Measurements from ENCODE around the gene GPC5. TPM values are rescaled to one million over a fixed set of nuclear protein-coding genes. Genes with fewer than 3 reads are reported as not detected.

GPC5 gene
- total RNA-seq, 2 donors from 2014 or later = 0.22 to 0.51 TPM

GRCh38 chr13:92843549-92843948, 1445.1 kb downstream of the GPC5 start:
- Histone ChIP-seq H3K9ac (ENCODE audit: extremely low read depth, low read length, poor library complexity, severe bottlenecking) (no peak overlapping the region), H3K27me3 (ENCODE audit: control insufficient read depth, insufficient read depth, low read length, poor library complexity, severe bottlenecking) (no peaks in the 10 kb centered on the region), H3K36me3 (ENCODE audit: control insufficient read depth, insufficient read depth, low read length) (no peaks in the 10 kb centered on the region), H3K9me3 (ENCODE audit: control insufficient read depth, low read length) (no peaks in the 10 kb centered on the region), H3K27ac (ENCODE audit: low read depth, low read length) (no peak overlapping the region), H3K4me3 (ENCODE audit: low read length) (no peak overlapping the region), H3K4me1 (ENCODE audit: control insufficient read depth, insufficient read depth, low read length) (no peaks in the 10 kb centered on the region)
- Mint-ChIP-seq H3K9me3 (no peaks in the 10 kb centered on the region), H3K27me3 (ENCODE audit: insufficient read depth) (no peaks in the 10 kb centered on the region), H3K4me3 (no peak overlapping the region), H3K4me1 (no peaks in the 10 kb centered on the region), H3K36me3 (ENCODE audit: low read depth) (no peaks in the 10 kb centered on the region), H3K27ac (no peak overlapping the region)
- no peak for DNase-seq
- 89 to 100% methylated on average over 3 to 4 of the region's 4 CpGs for WGBS, 2 experiments (ENCODE audit: insufficient coverage in 1 of 2, insufficient read length in 1 of 2)
- TF ChIP-seq, protein P1, sequence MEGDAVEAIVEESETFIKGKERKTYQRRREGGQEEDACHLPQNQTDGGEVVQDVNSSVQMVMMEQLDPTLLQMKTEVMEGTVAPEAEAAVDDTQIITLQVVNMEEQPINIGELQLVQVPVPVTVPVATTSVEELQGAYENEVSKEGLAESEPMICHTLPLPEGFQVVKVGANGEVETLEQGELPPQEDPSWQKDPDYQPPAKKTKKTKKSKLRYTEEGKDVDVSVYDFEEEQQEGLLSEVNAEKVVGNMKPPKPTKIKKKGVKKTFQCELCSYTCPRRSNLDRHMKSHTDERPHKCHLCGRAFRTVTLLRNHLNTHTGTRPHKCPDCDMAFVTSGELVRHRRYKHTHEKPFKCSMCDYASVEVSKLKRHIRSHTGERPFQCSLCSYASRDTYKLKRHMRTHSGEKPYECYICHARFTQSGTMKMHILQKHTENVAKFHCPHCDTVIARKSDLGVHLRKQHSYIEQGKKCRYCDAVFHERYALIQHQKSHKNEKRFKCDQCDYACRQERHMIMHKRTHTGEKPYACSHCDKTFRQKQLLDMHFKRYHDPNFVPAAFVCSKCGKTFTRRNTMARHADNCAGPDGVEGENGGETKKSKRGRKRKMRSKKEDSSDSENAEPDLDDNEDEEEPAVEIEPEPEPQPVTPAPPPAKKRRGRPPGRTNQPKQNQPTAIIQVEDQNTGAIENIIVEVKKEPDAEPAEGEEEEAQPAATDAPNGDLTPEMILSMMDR (conservative IDR thresholded peaks at IDR 0.05) = no peak

DNA sequence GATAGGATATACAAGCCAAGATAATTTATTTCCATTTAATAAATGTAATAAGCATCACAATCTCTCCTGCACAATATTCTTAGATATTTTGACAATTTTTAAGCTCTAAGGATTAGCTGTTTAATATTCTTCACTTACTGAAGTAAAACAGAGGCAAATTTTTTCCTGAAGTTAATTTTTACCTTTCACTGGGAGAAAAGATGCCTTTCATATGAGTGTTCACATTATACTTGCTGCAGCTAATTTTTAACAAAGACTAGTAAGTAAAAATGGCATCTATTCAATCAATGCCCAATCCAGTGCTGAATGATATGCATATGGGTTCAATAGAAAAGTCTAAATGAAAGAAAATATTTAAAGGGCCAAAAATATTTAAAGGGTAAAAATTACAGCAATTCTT, 1451.0 kb downstream of the GPC5 start:
- no peaks in the 10 kb centered on the region for H3K9me3 ChIP-seq (ENCODE audit: control insufficient read depth, low read length)
- TF ChIP-seq, protein P1 (conservative IDR thresholded peaks at IDR 0.05) = no peak
- no peak overlapping the region for H3K27ac Mint-ChIP-seq

GRCh38 chr13:92864584-92865284, 1466.3 kb downstream of the GPC5 start:
- WGBS, 2 experiments (ENCODE audit: insufficient coverage in 1 of 2, insufficient read length in 1 of 2) = 85 to 94% methylated on average over 5 of the region's 6 CpGs
- Mint-ChIP-seq H3K9me3 (no peaks in the 10 kb centered on the region), H3K27me3 (ENCODE audit: insufficient read depth) (peaks cover 6% of the 10 kb centered on the region), H3K27ac (no peak overlapping the region), H3K4me3 (no peak overlapping the region), H3K36me3 (ENCODE audit: low read depth) (no peaks in the 10 kb centered on the region), H3K4me1 (peaks cover 8% of the 10 kb centered on the region)
- no peaks in the 10 kb centered on the region for H3K36me3 ChIP-seq (ENCODE audit: control insufficient read depth, insufficient read depth, low read length)
- no peaks in the 10 kb centered on the region for H3K9me3 ChIP-seq (ENCODE audit: control insufficient read depth, low read length)
- no peak overlapping the region for H3K9ac ChIP-seq (ENCODE audit: extremely low read depth, low read length, poor library complexity, severe bottlenecking)
- H3K4me3 ChIP-seq (ENCODE audit: low read length) = no peak overlapping the region
- H3K27ac ChIP-seq (ENCODE audit: low read depth, low read length) = no peak overlapping the region
- DNase-seq = no peak
- TF ChIP-seq, protein P1 (conservative IDR thresholded peaks at IDR 0.05) = no peak
- H3K4me1 ChIP-seq (ENCODE audit: control insufficient read depth, insufficient read depth, low read length) = no peaks in the 10 kb centered on the region
- peaks cover 22% of the 10 kb centered on the region for H3K27me3 ChIP-seq (ENCODE audit: control insufficient read depth, insufficient read depth, low read length, poor library complexity, severe bottlenecking)

More for the DNA sequence above, 1451.0 kb downstream of the GPC5 start:
- Histone ChIP-seq H3K4me3 (ENCODE audit: low read length) (no peak overlapping the region), H3K4me1 (ENCODE audit: control insufficient read depth, insufficient read depth, low read length) (no peaks in the 10 kb centered on the region), H3K27ac (ENCODE audit: low read depth, low read length) (no peak overlapping the region), H3K36me3 (ENCODE audit: control insufficient read depth, insufficient read depth, low read length) (no peaks in the 10 kb centered on the region), H3K9ac (ENCODE audit: extremely low read depth, low read length, poor library complexity, severe bottlenecking) (no peak overlapping the region), H3K27me3 (ENCODE audit: control insufficient read depth, insufficient read depth, low read length, poor library complexity, severe bottlenecking) (no peaks in the 10 kb centered on the region)
- no peak overlapping the region for H3K4me3 Mint-ChIP-seq
- no peak for DNase-seq
- no peaks in the 10 kb centered on the region for H3K9me3 Mint-ChIP-seq
- H3K4me1 Mint-ChIP-seq = no peaks in the 10 kb centered on the region
- no peaks in the 10 kb centered on the region for H3K27me3 Mint-ChIP-seq (ENCODE audit: insufficient read depth)
- H3K36me3 Mint-ChIP-seq (ENCODE audit: low read depth) = no peaks in the 10 kb centered on the region
